Peyer's patch (tissue), 4 donors: ENCODE data around the gene RPA1.

Source experiments
- POLR2A ChIP-seq, 2 donors: fragments of 450-650 bp; IDR thresholded peaks; one replicate each; pipeline ENCODE4 v1.5.1; 2017; ENCODE audit warnings: antibody characterized with exemption in 2 of 2, mild to moderate bottlenecking in 2 of 2, moderate library complexity in 2 of 2
- TF ChIP-seq, protein P1 (sequence below), 6 experiments: fragments of 450-650 bp in 4 of 6; fragments of 200-600 bp in 2 of 6; sonication (generic) in 1 of 6; IDR thresholded peaks; one replicate each; pipeline ENCODE4 v1.5.1; 2017 to 2019; ENCODE audit warnings: antibody characterized with exemption in 6 of 6, mild to moderate bottlenecking in 3 of 6, moderate library complexity in 1 of 6

DNA sequence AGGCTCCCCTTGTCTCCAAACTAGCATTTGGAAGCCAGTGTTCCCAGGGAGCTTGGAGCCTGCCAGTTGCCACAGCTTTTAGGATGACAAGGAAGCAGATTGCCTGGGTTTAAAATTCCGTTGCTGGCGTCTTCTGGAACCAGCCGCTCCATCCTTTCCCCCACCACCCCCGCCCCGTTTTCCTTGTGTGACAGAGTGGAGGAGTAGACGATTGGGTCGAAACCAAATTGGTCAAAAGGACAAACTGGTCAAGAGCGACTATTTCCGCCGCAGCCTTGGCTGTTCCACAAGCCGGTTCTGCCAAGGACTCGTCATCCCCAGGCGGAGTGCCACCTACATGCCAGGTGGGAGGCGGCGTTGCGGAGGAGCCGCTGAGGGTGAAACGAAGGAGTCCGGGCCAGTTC is 91.1 kb downstream of the RPA1 start:
- TF ChIP-seq, protein P1, sequence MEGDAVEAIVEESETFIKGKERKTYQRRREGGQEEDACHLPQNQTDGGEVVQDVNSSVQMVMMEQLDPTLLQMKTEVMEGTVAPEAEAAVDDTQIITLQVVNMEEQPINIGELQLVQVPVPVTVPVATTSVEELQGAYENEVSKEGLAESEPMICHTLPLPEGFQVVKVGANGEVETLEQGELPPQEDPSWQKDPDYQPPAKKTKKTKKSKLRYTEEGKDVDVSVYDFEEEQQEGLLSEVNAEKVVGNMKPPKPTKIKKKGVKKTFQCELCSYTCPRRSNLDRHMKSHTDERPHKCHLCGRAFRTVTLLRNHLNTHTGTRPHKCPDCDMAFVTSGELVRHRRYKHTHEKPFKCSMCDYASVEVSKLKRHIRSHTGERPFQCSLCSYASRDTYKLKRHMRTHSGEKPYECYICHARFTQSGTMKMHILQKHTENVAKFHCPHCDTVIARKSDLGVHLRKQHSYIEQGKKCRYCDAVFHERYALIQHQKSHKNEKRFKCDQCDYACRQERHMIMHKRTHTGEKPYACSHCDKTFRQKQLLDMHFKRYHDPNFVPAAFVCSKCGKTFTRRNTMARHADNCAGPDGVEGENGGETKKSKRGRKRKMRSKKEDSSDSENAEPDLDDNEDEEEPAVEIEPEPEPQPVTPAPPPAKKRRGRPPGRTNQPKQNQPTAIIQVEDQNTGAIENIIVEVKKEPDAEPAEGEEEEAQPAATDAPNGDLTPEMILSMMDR (IDR thresholded peaks at IDR 0.05), result no peak
- no peak for TF ChIP-seq POLR2A (IDR thresholded peaks at IDR 0.05)
